C4-2B (cell line): Measurements from ENCODE around the gene NR3C1.

ENCODE experiments used
- H3K27ac ChIP-seq: fragments of 450-650 bp; 2 replicates; pipeline ENCODE4 v1.5.1; 2017
- CTCF ChIP-seq: fragments of 450-650 bp; conservative IDR thresholded peaks from 2 replicates; pipeline ENCODE4 v1.5.1; 2017; ENCODE audit warnings: mild to moderate bottlenecking
- ZFX ChIP-seq: fragments of 450-650 bp; IDR thresholded peaks from 2 replicates; pipeline ENCODE4 v1.6.1; 2017

The NR3C1 gene

GRCh38 chr5:143251190-143251589 lies 152.3 kb downstream of the NR3C1 start:
- no peak for TF ChIP-seq CTCF
- no peak overlapping the region for H3K27ac ChIP-seq

- H3K27ac ChIP-seq = no peak overlapping the region
- TF ChIP-seq ZFX (no peak), CTCF (no peak)
Observed at GRCh38 chr5:143249851-143250250, 153.6 kb downstream of the NR3C1 start.

- H3K27ac ChIP-seq = no peak overlapping the region
- no peak for TF ChIP-seq ZFX
Observed at GRCh38 chr5:143248822-143249579, 154.5 kb downstream of the NR3C1 start.

- no peak overlapping the region for H3K27ac ChIP-seq
Observed at GRCh38 chr5:143248391-143248790, 155.1 kb downstream of the NR3C1 start.

GRCh38 chr5:143247134-143247815 lies 156.2 kb downstream of the NR3C1 start:
- no peak for TF ChIP-seq CTCF
- no peak for TF ChIP-seq ZFX
- H3K27ac ChIP-seq = no peak overlapping the region

More at GRCh38 chr5:143248391-143248790, 155.1 kb downstream of the NR3C1 start:
- TF ChIP-seq ZFX = no peak
- no peak for TF ChIP-seq CTCF

- H3K27ac ChIP-seq = no peak overlapping the region
- no peak for TF ChIP-seq ZFX
- no peak for TF ChIP-seq CTCF
Observed at GRCh38 chr5:143245929-143246561, 157.4 kb downstream of the NR3C1 start.

- no peak overlapping the region for H3K27ac ChIP-seq
- no peak for TF ChIP-seq ZFX
- no peak for TF ChIP-seq CTCF
Observed at GRCh38 chr5:143244990-143245389, 158.5 kb downstream of the NR3C1 start.
